Placental epithelial cell (primary cell): ENCODE results near the gene CERS5. TPM values are rescaled to one million over a fixed set of nuclear protein-coding genes. Genes with fewer than 3 reads are reported as not detected.

Experiments
- total RNA-seq: library from RNA; depleted of rRNA; stranded (reverse); fragments of >200 nt; gene quantifications from 2 replicates; pipeline ENCODE4 v1.2.3, GENCODE V29; 2012

CERS5 gene
- 28.3 and 35.1 TPM in 2 replicates for total RNA-seq

GRCh38 chr12:50167049-50167828 lies at the start of gene CERS5:
TSS of gene CERS5 (minus strand) at chr12:50167369. CDS start at chr12:50167297, 72 bp downstream.

DNA sequence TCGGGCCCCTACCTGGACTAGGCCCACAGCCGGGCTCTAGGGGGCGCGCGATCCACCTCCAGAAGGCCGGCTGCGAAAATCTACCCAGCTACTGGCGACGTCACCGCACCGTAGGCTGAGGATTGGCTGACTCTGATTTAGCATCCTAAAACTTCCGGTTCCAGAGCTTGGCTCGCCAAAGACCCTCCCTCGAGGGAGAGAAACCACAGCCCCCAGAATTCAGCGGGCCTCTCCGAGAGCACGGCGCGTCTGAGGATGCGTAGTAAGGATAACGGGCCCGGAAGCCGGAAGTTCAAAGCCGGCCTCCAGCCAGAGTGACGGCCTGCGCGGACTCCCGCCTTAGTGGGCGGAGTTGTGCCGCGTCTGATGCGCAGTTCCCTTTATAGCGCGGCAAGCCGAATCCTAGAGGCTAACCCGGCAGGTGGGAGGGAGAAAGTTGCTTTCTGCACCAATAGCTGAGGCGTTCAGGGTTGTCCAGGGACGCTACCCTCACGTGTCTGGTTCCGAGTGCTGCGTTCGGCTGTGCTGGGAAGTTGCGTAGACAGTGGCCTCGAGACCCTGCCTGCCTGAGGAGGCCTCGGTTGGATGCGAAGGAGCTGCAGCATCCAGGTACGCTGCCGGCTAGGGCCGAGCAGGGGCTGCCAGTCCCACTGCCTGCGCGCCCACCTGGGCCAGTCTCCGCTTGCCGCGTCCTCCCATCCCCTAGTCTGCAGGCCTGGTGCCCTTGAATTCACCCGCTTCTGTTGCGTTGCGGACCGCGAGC lies 55.3 kb downstream of the CERS5 start, which contains the start of gene COX14:
Gene COX14, plus strand, starts transcription at position 544 of the 763 bp plus-strand sequence. CDS start 7,808 bp downstream, outside the sequence.

GRCh38 chr12:50103767-50104321 lies 63.3 kb downstream of the CERS5 start, which contains the start of gene GPD1:
TSS of gene GPD1 (plus strand) at chr12:50104008. CDS start at chr12:50104051, 43 bp downstream.

DNA sequence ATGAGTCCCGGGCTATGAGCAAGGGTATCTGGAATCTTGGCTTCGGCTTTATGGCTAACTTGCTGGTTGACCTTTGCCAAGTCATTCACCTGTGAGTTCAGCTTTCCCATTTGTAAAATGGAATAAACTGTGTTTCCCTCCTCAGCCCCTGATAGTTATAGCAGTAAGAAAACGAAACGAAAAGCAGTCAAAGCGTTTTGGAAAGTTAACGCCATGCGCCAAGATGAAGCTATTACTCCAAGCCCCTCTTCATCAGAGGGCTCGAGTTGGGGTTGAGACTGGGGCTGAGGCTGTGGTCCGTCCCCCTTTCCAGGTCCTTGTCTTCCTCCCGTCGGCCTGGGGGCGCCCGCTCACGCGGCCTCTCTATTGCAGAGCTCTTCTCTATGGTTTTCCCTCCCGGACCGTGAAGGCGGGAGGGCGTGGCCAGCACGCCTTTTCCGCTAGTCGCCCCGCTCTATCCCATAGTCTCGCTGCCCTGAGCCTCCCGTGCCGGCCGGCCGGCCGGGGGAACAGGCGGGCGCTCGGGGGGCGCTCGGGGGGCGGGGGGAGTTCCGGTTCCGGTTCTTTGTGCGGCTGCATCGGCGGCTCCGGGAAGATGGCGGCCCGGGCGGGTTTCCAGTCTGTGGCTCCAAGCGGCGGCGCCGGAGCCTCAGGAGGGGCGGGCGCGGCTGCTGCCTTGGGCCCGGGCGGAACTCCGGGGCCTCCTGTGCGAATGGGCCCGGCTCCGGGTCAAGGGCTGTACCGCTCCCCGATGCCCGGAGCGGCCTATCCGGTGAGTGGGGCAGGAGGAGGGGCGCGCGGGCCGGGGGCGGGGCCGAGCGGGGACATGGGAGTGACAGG lies 82.2 kb downstream of the CERS5 start, which contains the start of gene SMARCD1:
Gene SMARCD1, plus strand, starts transcription at position 568 of the 840 bp plus-strand sequence. Its CDS starts 28 bp downstream, at position 596.

Other genes starting within 250 kb of the CERS5 start
- not detected in 2 replicates for gene AQP2, start 216.6 kb downstream of the CERS5 start, total RNA-seq
- not detected in 2 replicates for gene AQP5, start 205.5 kb downstream of the CERS5 start, total RNA-seq
- not detected in 2 replicates for gene AQP6, start 194.4 kb downstream of the CERS5 start, total RNA-seq
- 27.9 and 39.0 TPM in 2 replicates for gene RACGAP1, start 141.9 kb downstream of the CERS5 start, total RNA-seq
- 0.65 and 1.2 TPM in 2 replicates for gene ASIC1, start 109.8 kb downstream of the CERS5 start, total RNA-seq
- gene SMARCD1, start 82.0 kb downstream of the CERS5 start, total RNA-seq, result 55.7 and 95.2 TPM in 2 replicates
- 1.2 TPM in 1 of 2 replicates, not detected in the other for gene GPD1, start 63.4 kb downstream of the CERS5 start, total RNA-seq
- gene COX14, start 55.1 kb downstream of the CERS5 start, total RNA-seq, result 25.9 and 28.0 TPM in 2 replicates
- gene LIMA1, start 116.2 kb upstream of the CERS5 start, total RNA-seq, result 139 and 360 TPM in 2 replicates
- gene FAM186A, start 229.2 kb upstream of the CERS5 start, total RNA-seq, result not detected in 2 replicates
- gene LARP4, start 233.5 kb upstream of the CERS5 start, total RNA-seq, result 20.0 and 29.0 TPM in 2 replicates